GM12878 (cell line): ENCODE results near the gene SCNN1B. TPM values are rescaled to one million over a fixed set of nuclear protein-coding genes. Genes with fewer than 3 reads are reported as not detected.

Experiments
- ASH2L ChIP-seq: fragments of 300-600, 200-600 bp; sonication (generic); IDR thresholded peaks from 2 replicates; pipeline ENCODE4 v1.6.1; 2017; ENCODE audit warnings: low read depth, mild to moderate bottlenecking, borderline replicate concordance
- ATF7 ChIP-seq: fragments of 450-650 bp; IDR thresholded peaks from 2 replicates; pipeline ENCODE4 v1.6.1; 2016; ENCODE audit warnings: low read depth, mild to moderate bottlenecking
- BACH1 ChIP-seq: fragments of 450-650 bp; IDR thresholded peaks from 2 replicates; pipeline ENCODE4 v1.6.1; 2017; ENCODE audit warnings: mild to moderate bottlenecking, borderline replicate concordance
- DPF2 ChIP-seq: fragments of 450-650 bp; IDR thresholded peaks from 2 replicates; pipeline ENCODE4 v1.6.1; 2017; ENCODE audit warnings: mild to moderate bottlenecking
- EP300 ChIP-seq, 2 experiments: fragments of 150-350 bp in 1 of 2; IDR thresholded peaks; 2 replicates each; pipeline ENCODE4 v1.6.1; 2011 to 2012; ENCODE audit warnings: low read depth in 2 of 2, low read length in 2 of 2, borderline replicate concordance in 1 of 2, improper control_type of control experiment in 1 of 2, inconsistent platforms in 1 of 2; ENCODE audit not compliant: control insufficient read depth in 1 of 2
- FOXM1 ChIP-seq: IDR thresholded peaks from 2 replicates; pipeline ENCODE4 v1.6.1; 2012; ENCODE audit warnings: low read depth, mild to moderate bottlenecking, inconsistent platforms, low read length, moderate library complexity
- HCFC1 ChIP-seq: fragments of 150-350 bp; IDR thresholded peaks from 2 replicates; pipeline ENCODE4 v1.6.1; 2014; ENCODE audit warnings: low read length
- IKZF1 ChIP-seq: fragments of 450-650 bp; conservative IDR thresholded peaks from 2 replicates; pipeline ENCODE4 v1.6.1; 2017; ENCODE audit warnings: antibody characterized with exemption, mild to moderate bottlenecking
- MEF2B ChIP-seq: fragments of 450-650 bp; IDR thresholded peaks from 2 replicates; pipeline ENCODE4 v1.6.1; 2018; ENCODE audit warnings: mild to moderate bottlenecking, moderate library complexity; ENCODE audit not compliant: partially characterized antibody, poor library complexity, severe bottlenecking
- MLLT1 ChIP-seq: fragments of 450-650 bp; IDR thresholded peaks from 2 replicates; pipeline ENCODE4 v1.6.1; 2016; ENCODE audit warnings: mild to moderate bottlenecking
- MTA2 ChIP-seq: fragments of 450-650 bp; IDR thresholded peaks from 2 replicates; pipeline ENCODE4 v1.6.1; 2016; ENCODE audit warnings: low read depth, mild to moderate bottlenecking, moderate library complexity
- MTA3 ChIP-seq: IDR thresholded peaks from 2 replicates; pipeline ENCODE4 v1.6.1; 2012; ENCODE audit warnings: low read length, inconsistent platforms, borderline replicate concordance
- NFYB ChIP-seq: IDR thresholded peaks from 2 replicates; pipeline ENCODE4 v1.6.1; 2011; ENCODE audit warnings: low read depth, mild to moderate bottlenecking, low read length, improper control_type of control experiment, moderate library complexity; ENCODE audit not compliant: insufficient read depth
- NKRF ChIP-seq: fragments of 450-650 bp; conservative IDR thresholded peaks from 2 replicates; pipeline ENCODE4 v1.6.1; 2017; ENCODE audit warnings: mild to moderate bottlenecking, moderate library complexity
- POLR2A ChIP-seq: IDR thresholded peaks from 2 replicates; pipeline ENCODE4 v1.6.1; 2011; ENCODE audit warnings: low read depth, mild to moderate bottlenecking, low read length
- RELB ChIP-seq: fragments of 450-650 bp; IDR thresholded peaks from 2 replicates; pipeline ENCODE4 v1.6.1; 2017; ENCODE audit warnings: low read depth, mild to moderate bottlenecking, moderate library complexity
- RUNX3 ChIP-seq: IDR thresholded peaks from 2 replicates; pipeline ENCODE4 v1.6.1; 2012; ENCODE audit warnings: low read length, inconsistent platforms
- SIN3A ChIP-seq: IDR thresholded peaks from 2 replicates; pipeline ENCODE4 v1.6.1; 2012; ENCODE audit warnings: low read depth, low read length, improper control_type of control experiment
- SKIL ChIP-seq: fragments of 450-650 bp; IDR thresholded peaks from 2 replicates; pipeline ENCODE4 v1.6.1; 2017; ENCODE audit warnings: mild to moderate bottlenecking, low read depth, inconsistent platforms; ENCODE audit not compliant: poor library complexity, severe bottlenecking
- SREBF2 ChIP-seq: IDR thresholded peaks from 2 replicates; pipeline ENCODE4 v1.6.1; 2012; ENCODE audit warnings: mild to moderate bottlenecking, low read length
- SRF ChIP-seq, 2 experiments: IDR thresholded peaks; 2 replicates each; pipeline ENCODE4 v1.6.1; 2011; ENCODE audit warnings: low read depth in 2 of 2, low read length in 2 of 2, mild to moderate bottlenecking in 1 of 2, moderate library complexity in 1 of 2
- TARDBP ChIP-seq: IDR thresholded peaks from 2 replicates; pipeline ENCODE4 v1.6.1; 2016; ENCODE audit warnings: borderline replicate concordance
- USF1 ChIP-seq: IDR thresholded peaks from 2 replicates; pipeline ENCODE4 v1.6.1; 2011; ENCODE audit warnings: borderline replicate concordance, low read depth, mild to moderate bottlenecking, moderate library complexity, mixed read lengths, low read length; ENCODE audit not compliant: insufficient read depth; ENCODE audit errors: extremely low read length
- ZNF274 ChIP-seq: IDR thresholded peaks from one replicate; pipeline ENCODE4 v1.8.0; 2011; ENCODE audit not compliant: insufficient read length, insufficient read depth
- polyA plus RNA-seq, 11 experiments: library from polyadenylated mRNA; depleted of rRNA in 4 of 11; unstranded in 6 of 11; stranded (reverse) in 5 of 11; fragments of >200 nt; fragmentation: Nextera tagmentation in 4 of 11; fragmentation: Illumina TruSeq in 1 of 11; extraction: Ambion mirVana in 4 of 11; extraction: Trizol in 1 of 11; gene quantifications; 1 replicate in 1 of 11; 2 replicates in 10 of 11; pipeline versions ENCODE4 v1.2.1 to v1.2.3, GENCODE V29; 2011 to 2016; ENCODE audit warnings: inconsistent platforms in 2 of 11, missing spikeins in 2 of 11, low read depth in 1 of 11
- total RNA-seq, 4 experiments: library from RNA; depleted of rRNA in 3 of 4; stranded (reverse); fragments of >200 nt in 3 of 4; fragmentation: Illumina TruSeq in 1 of 4; extraction: Trizol in 1 of 4; gene quantifications; 2 replicates each; pipeline versions ENCODE4 v1.2.1 to v1.2.3, GENCODE V29; 2013 to 2021

The SCNN1B gene
- total and polyA plus RNA-seq, 10 of the 15 experiments (the other 5 are each of a cell fraction or from before 2014, with no cell fraction given): 0.28 to 1.5 (median 0.64) TPM

- TF ChIP-seq SREBF2 (no peak), ZNF274 (no peak), SRF (IDR thresholded peaks at IDR 0.05; ENCODE audit: low read depth in 2 of 2, low read length in 2 of 2) (no peak), SIN3A (no peak), HCFC1 (no peak), POLR2A (no peak), NFYB (peak; percentile 67), MTA2 (peak; percentile 70), EP300 (IDR thresholded peaks at IDR 0.05; ENCODE audit: borderline replicate concordance in 1 of 2, control insufficient read depth in 1 of 2, low read depth in 2 of 2, low read length in 2 of 2) (peak; percentile 56 to 58; a peak in 2 of 4 replicates), MLLT1 (peak; percentile 43; the same call in 1 of the 2 replicates), DPF2 (peak; percentile 61; the same call in 1 of the 2 replicates), ATF7 (peak; percentile 63), USF1 (peak; percentile 9), BACH1 (0 out of 2 replicates have a peak, but pooled peaks have one; percentile 24), NKRF (no peak), SKIL (peak; percentile 68), FOXM1 (peak; percentile 21; the same call in 1 of the 2 replicates), TARDBP (no peak), RUNX3 (peak; percentile 82), ASH2L (no peak), MTA3 (0 out of 2 replicates have a peak, but pooled peaks have one; percentile 35), MEF2B (peak; percentile 66), IKZF1 (peak; percentile 88), RELB (peak; percentile 74; the same call in 1 of the 2 replicates)
These were observed 32.4 kb downstream of the SCNN1B start (continued) for GRCh38 chr16:23334457-23334853.
